GM21381 (cell line): Measurements from ENCODE around the gene SERPINA9.
"Not testable (repeated sequence)": the region's sequence is repeated elsewhere in the genome, so short reads cannot be mapped to it uniquely, and the experiment has no call there.

Experiments used
- ATAC-seq: cut with Tn5 transposase; IDR thresholded peaks from one replicate; pipeline ENCODE4 v1.9.1; 2021; ENCODE audit warnings: mild to moderate bottlenecking, moderate library complexity; ENCODE audit not compliant: unreplicated experiment

SERPINA9 gene

DNA sequence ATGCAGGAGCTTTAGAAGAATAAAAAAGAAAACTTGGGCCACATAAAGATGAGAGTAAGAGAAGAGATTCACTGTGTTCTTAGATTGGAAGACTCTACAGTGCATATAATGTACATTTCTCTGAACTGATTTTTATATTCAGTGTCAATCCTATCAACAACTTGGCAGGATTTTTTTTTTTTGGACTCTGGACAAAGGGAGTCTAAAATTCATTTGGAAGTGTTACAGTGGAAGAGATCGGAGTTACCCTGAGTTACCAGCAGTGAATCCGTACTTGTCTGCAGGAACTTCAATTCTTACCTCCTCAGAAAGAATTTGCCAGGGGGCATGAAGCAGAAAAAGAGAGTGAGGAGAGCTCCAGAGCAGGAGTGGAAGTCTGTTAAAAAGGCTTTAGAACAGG is 47.4 kb downstream of the SERPINA9 start:
- ATAC-seq, result no peak

- no peak for ATAC-seq
These were observed 48.9 kb downstream of the SERPINA9 start for GRCh38 chr14:94427016-94427613.

DNA sequence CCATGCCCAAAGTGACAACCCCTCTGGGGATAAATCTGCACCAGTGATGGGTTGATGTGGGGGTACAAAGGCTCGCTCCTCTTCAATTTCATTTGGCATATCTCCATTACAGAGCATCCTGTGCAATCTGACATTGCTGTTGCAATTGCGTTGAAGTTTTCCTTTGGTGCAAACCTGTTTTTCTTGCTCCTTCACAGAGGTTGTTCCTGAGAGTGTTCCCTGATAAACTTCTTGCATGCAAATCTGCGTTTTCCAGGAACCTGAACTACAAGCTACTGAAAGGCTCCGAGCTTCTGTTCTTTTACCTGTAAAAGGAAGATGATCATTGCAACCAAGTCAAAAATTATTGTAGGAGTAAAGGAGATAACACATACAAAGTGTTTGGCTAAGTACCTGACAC is 49.5 kb downstream of the SERPINA9 start:
- ATAC-seq, result no peak

- ATAC-seq, result no peak
These were observed 51.6 kb downstream of the SERPINA9 start for GRCh38 chr14:94424371-94424770.

DNA sequence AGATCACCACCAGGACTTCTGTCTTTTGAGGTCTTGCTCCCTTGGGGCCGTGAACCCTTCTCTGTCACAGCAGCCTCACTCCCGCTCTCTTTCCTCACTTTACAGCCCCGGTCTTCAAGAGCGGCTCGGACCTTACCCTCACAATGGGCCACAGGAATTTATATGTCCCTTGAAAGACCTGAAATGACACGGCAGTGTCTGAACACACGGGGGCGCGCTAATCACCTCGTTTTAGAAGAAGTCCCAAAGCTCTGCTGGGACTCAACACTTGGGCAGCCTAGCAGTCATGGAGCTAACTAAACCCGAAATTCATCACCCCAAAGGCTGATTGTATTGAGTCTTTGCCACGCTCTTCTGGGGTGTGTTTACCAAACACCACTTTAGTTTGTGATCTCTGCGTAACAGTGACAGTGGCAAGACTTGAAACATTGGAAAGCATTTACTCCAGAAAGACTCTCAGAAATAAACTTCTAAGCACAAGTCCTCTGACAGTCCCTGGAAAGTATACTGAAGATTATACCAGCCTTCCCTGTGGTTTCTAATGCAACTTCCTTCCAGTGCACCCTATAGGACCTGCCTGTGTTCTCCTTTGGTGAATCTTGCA is 52.4 kb downstream of the SERPINA9 start:
- ATAC-seq, result no peak

DNA sequence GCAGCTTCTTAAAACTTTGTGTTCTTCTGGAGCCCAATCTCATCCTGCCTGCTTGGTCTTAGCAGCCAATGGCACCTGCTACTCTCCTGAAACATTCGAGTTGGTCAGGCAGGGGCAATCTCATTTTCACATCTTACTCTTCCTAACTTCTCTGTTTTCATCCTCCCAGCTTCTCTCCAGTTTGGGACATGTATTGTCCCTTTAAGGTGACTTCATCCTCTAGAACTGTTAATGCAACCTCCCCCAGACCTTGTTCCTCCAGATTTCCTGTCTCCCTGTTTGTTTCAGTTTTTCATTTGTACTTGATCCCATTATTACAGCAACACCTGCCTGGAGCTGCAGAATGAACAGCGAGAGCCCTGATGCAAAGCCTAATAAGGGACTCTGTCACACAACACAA is 54.7 kb downstream of the SERPINA9 start:
- no peak for ATAC-seq

DNA sequence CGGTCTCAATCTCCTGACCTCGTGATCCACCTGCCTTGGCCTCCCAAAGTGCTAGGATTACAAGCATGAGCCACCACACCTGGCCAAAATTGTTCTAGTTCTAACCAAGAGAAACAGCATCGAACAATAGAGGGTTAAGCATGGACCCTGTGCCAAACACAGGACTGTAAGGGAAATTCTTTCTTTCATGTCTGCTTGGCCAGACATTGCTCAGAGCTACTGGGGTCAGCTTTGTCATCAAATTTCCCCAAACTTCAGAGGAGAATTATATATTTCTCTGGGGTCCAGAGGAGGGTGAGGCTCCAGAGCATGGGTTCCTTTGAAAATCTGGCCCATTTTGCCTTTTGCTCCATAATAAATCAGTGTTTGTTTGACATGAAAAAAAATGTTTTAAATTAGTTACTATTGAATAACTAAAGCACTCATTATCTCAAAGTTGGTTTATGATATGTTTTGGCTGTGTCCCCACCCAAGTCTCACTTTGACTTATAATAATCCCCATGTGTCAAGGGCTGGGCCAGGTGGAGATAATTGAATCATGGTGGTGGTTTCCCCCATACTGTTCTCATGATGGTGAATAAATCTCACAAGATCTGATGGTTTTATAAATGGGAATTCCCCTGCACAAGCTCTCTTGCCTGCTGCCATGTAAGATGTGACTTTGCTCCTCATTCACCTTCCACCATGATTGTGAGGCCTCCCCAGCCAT is 58.3 kb downstream of the SERPINA9 start:
- not testable (repeated sequence) for ATAC-seq
